HG03558 (cell line): ENCODE measurements around the gene DCN.

Source experiments
- ATAC-seq: cut with Tn5 transposase; IDR thresholded peaks from one replicate; pipeline ENCODE4 v1.9.1; 2021; ENCODE audit warnings: moderate number of reproducible peaks; ENCODE audit not compliant: unreplicated experiment; ENCODE audit errors: extremely low read depth

DCN gene

DNA sequence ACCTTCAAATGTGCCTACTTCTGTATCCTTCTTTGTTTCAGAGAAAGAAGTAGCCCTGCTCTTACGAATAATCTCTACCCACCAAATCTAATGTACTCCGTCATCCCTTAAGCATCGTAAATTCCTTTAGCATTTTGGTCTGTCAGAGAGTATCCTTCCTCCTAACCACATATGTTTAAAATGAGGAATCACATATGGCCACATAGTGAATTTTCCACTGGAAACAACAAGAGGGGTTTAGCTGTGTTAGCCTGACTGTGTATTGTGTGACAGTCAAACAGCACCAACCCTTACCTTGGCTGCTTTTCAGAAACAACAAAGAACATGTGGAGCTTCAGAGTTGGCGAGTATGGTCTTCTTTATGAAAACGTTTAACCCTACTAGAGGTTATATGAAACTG is 76.8 kb downstream of the DCN start:
- ATAC-seq: no peak

GRCh38 chr12:91104812-91105466 is 77.7 kb downstream of the DCN start:
- no peak for ATAC-seq

GRCh38 chr12:91103624-91104023 is 79.0 kb downstream of the DCN start:
- ATAC-seq: no peak

- no peak for ATAC-seq
Observed at GRCh38 chr12:91103101-91103500, 79.5 kb downstream of the DCN start.

DNA sequence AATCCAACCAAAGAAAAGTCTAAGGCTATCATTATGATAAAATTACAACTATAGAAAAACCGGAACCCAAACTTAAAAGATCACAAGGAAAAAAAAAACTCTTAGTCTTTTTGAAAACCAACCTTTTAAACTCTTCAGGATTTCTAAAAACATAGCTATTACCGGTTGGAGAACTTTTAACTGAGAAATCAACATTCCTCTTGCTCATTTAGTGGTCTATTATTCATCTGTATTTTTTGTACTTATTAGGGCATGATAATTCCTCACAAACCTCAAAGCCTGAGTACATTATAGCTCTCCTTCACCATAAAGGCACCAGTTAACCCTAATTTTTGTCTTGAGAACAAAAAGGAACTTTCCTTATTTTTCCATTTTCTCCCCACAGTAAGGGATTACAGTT is 81.7 kb downstream of the DCN start:
- no peak for ATAC-seq

DNA sequence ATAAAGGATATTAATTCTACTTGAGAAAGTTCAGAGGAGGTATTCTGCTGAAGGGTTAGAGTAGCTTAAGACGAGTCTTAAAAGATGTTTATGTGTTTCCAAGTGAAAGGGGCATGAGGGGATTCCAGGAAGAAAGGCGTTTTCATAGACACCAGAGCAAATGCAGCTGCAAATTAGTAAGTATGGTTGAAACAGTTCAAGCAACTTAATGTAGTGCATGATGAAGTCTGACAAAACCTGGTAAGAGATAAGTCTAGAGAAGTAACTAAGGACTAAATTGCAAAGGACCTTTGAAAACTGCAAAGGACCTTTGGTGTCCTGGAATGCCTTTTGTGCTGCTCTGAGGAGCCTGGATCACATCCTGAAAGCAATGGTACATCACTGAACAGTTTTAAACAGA is 82.8 kb downstream of the DCN start:
- no peak for ATAC-seq

DNA sequence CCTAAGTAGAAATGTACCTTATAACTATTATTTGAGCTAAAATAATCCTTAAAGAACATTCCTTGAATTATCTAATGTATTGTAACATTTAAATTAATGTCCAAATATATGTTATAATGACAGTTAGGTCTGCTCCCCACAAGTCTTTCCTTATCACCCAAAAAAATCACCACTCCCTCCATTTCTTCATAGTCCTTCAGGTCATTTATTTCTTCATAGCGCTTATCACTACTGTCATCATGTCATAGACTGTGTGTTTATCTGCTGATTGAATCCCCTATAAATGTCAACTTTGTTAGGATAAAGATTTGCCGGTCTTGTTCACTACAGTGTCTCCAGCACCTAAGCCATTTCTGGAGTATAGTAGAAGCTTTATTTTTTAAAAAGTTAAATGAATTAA is 83.3 kb downstream of the DCN start:
- ATAC-seq: no peak

GRCh38 chr12:91098941-91099340 is 83.7 kb downstream of the DCN start:
- no peak for ATAC-seq

DNA sequence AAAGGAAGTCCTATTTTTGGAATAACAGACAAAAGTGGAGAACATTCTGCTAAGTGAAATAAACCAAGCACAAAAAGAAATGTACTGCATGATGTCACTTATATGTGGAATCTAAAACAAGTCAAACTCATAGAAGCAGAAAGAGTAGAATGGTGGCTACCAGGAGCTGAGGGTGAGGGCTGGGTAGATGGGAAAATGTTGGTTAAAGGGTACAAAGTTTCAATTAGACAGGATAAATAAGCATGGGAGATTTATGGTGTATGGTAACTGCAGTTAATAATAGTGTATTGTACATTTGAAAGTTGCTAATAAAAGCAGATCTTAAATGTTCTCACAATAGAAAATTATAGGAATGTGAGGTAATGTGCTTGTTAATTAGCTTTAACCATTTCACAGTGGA is 84.2 kb downstream of the DCN start:
- no peak for ATAC-seq

- no peak for ATAC-seq
Observed at GRCh38 chr12:91094957-91095356, 87.7 kb downstream of the DCN start.

DNA sequence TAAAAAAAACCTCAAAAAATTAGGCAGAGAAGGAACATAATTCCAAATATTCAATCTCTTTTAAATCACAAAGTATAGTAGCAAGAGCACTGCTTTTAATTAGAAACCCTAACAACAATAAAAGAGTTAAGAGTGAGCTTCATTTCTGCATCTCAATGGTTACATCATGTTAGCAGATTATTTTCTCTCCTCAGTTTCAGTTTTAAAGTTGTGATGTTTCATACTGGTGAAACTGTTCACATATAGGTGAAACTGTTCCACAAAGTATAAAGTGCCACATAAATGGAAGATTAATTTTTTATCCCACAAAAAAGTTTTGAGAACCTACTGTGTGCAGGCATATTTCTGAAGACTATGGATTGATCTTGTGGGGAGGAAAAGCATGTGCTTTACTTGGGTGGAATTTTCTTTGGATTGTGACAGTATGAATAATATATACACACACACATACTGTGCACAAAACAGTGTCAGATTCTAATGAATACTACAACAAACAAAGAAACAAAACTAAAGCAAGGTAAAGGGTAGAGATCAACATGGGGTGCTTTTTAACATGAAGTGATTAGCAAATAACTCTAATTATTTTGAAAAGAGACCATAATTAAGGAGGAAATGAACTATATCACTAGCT is 88.5 kb downstream of the DCN start:
- no peak for ATAC-seq

DNA sequence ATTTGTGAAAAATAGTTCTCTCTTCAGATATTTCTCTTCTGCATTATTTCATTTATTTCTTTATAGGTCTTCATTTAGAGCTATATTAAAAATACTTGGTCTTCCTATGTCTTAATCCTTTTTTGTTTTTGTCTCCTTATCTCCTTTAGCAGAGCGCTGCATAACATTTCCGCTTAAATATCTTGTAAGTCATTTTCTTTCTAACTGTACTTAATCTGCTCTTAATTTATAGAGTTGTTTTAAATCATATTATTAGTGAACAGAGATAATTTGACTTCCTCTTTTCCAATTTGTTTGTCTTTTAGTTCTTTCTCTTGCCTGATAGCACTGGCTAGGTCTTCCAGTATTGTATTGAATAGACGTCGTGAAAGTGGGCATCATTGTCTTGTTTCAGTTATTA is 89.3 kb downstream of the DCN start:
- ATAC-seq: no peak

- ATAC-seq: no peak
Observed at GRCh38 chr12:91091916-91092715, 90.5 kb downstream of the DCN start.
